ENCODE data around the gene SLC44A4.
"Not testable (repeated sequence)": the region's sequence is repeated elsewhere in the genome, so short reads cannot be mapped to it uniquely, and the experiment has no call there.

Gene SLC44A4

GRCh38 chr6:31825553-31825952 lies 53.2 kb downstream of the SLC44A4 start:
- DNase-seq, result no peak

GRCh38 chr6:31823592-31824196 lies 55.1 kb downstream of the SLC44A4 start:
- not testable (repeated sequence) for DNase-seq

GRCh38 chr6:31822036-31822821 lies 56.6 kb downstream of the SLC44A4 start:
- DNase-seq, result peak; percentile 84

GRCh38 chr6:31821301-31822035 lies 57.3 kb downstream of the SLC44A4 start:
- DNase-seq, result peak; percentile 73

GRCh38 chr6:31820399-31820798 lies 58.4 kb downstream of the SLC44A4 start:
- not testable (repeated sequence) for DNase-seq

GRCh38 chr6:31819871-31820299 lies 58.9 kb downstream of the SLC44A4 start:
- no peak for DNase-seq

- not testable (repeated sequence) for DNase-seq
These were observed 60.8 kb downstream of the SLC44A4 start for GRCh38 chr6:31817929-31818511.

- DNase-seq, result not testable (repeated sequence)
These were observed 61.5 kb downstream of the SLC44A4 start for GRCh38 chr6:31817133-31817928.

GRCh38 chr6:31815025-31815838 lies 63.6 kb downstream of the SLC44A4 start, which contains the start of the genes HSPA1A and HSPA1L:
Gene HSPA1A (plus strand): TSS chr6:31815543. CDS start chr6:31815757, 214 bp downstream.
Gene HSPA1L (minus strand): TSS chr6:31815283. CDS start chr6:31811972, 3,311 bp downstream.
- DNase-seq, result peak; percentile 93

- peak; percentile 90 for DNase-seq
These were observed 64.1 kb downstream of the SLC44A4 start for GRCh38 chr6:31814677-31815024.

- DNase-seq, result no peak
These were observed 65.3 kb downstream of the SLC44A4 start for GRCh38 chr6:31813465-31813849.

Data from activated CD4-positive, alpha-beta T cell treated with anti-CD3 and anti-CD28 coated beads, Interleukin-2, amount 50 U/mL, for 16 hours (primary cell).